HepG2 (cell line): ENCODE results near the gene TGFA. TPM values are rescaled to one million over a fixed set of nuclear protein-coding genes. Genes with fewer than 3 reads are reported as not detected.

Experiments used
- ATAC-seq: fragments of 200-7000 bp; cut with Tn5 transposase; 3 replicates; pipeline ENCODE4 v1.9.1; 2020; ENCODE audit warnings: mild to moderate bottlenecking, moderate library complexity
- BruUV-seq: library from RNA; stranded (reverse); fragments of 400-500 nt; replicated peaks from 2 replicates; lab custom pipeline; 2021; lab: Mats Ljungman, UMichigan
- CTCF ChIA-PET: fragments of 300-600 bp; formaldehyde crosslinking; extraction: SDS; loops from one replicate; lab custom pipeline; 2021; ENCODE audit warnings: low total read pairs, inconsistent platforms, low intra/inter-chr PET ratio; lab: Yijun Ruan, JAX
- POLR2A ChIA-PET: fragments of 350-600 bp; sonication (Branson Sonifier 250); formaldehyde crosslinking; loops from one replicate; lab custom pipeline; 2020; ENCODE audit warnings: antibody characterized with exemption, inconsistent platforms; lab: Yijun Ruan, JAX
- DNase-seq: peaks from one replicate; pipeline ENCODE4 v3.0.0-alpha.2; 2015; ENCODE audit warnings: low spot score
- FAIRE-seq: peaks from 3 replicates; lab custom pipeline; 2011; peaks lifted over from hg19 to GRCh38; lab: Jason Lieb, UNC
- H2AFZ ChIP-seq: one replicate; pipeline ENCODE4 v1.6.1; 2011; ENCODE audit warnings: low read length, inconsistent platforms
- H3K27ac ChIP-seq: fragments of 300-600 bp; 3 replicates; pipeline ENCODE4 v1.8.0; 2011; ENCODE audit warnings: mixed run types, mild to moderate bottlenecking, mixed read lengths, low read length, inconsistent platforms; ENCODE audit not compliant: insufficient read depth; ENCODE audit errors: extremely low read length
- H3K27me3 ChIP-seq, 2 experiments: fragments of 200-600 bp in 1 of 2; 2 replicates in 1 of 2; 3 replicates in 1 of 2; pipeline versions ENCODE4 v1.6.0 to v1.8.0; 2011; ENCODE audit warnings: low read length in 2 of 2, mild to moderate bottlenecking in 2 of 2, moderate library complexity in 2 of 2, inconsistent platforms in 1 of 2; ENCODE audit not compliant: insufficient read depth in 2 of 2, control insufficient read depth in 1 of 2
- H3K36me3 ChIP-seq, 2 experiments: fragments of 200-600 bp in 1 of 2; replicated peaks in 1 of 2; 2 replicates in 1 of 2; 3 replicates in 1 of 2; pipeline versions ENCODE4 v1.5.1 to v1.8.0; 2011; ENCODE audit warnings: low read length in 2 of 2, inconsistent platforms in 1 of 2; ENCODE audit not compliant: insufficient read depth in 2 of 2, control insufficient read depth in 1 of 2
- H3K4me1 ChIP-seq: 2 replicates; pipeline ENCODE4 v1.5.1; 2012; ENCODE audit warnings: low read length, inconsistent platforms; ENCODE audit not compliant: insufficient read depth
- H3K4me2 ChIP-seq: 2 replicates; pipeline ENCODE4 v1.6.0; 2011; ENCODE audit warnings: low read depth, low read length, inconsistent platforms
- H3K4me3 ChIP-seq, 3 experiments: fragments of 200-600 bp in 1 of 3; sonication (generic), shearing (Covaris generic) in 1 of 3; replicated peaks in 1 of 3; 2 replicates each; pipeline ENCODE4 v1.5.1; 2011 to 2016; ENCODE audit warnings: low read length in 3 of 3, inconsistent platforms in 2 of 3, low read depth in 2 of 3, mild to moderate bottlenecking in 2 of 3, control low read depth in 1 of 3, mixed read lengths in 1 of 3; ENCODE audit not compliant: insufficient read depth in 1 of 3
- H3K79me2 ChIP-seq: one replicate; pipeline ENCODE4 v1.6.1; 2011; ENCODE audit warnings: low read length, inconsistent platforms; ENCODE audit not compliant: insufficient read depth
- H3K9ac ChIP-seq: 2 replicates; pipeline ENCODE4 v1.6.0; 2011; ENCODE audit warnings: mild to moderate bottlenecking, low read depth, low read length, inconsistent platforms; ENCODE audit not compliant: insufficient read depth
- H3K9me3 ChIP-seq: 2 replicates; pipeline ENCODE4 v1.5.1; 2012; ENCODE audit warnings: mild to moderate bottlenecking, low read length
- H4K20me1 ChIP-seq: 2 replicates; pipeline ENCODE4 v1.6.0; 2011; ENCODE audit warnings: inconsistent platforms, mild to moderate bottlenecking, low read length, moderate library complexity; ENCODE audit not compliant: insufficient read depth
- ARID2 ChIP-seq: sonication (generic); formaldehyde crosslinking; IDR thresholded peaks from 2 replicates; pipeline ENCODE4 v1.8.1; 2022; ENCODE audit warnings: mild to moderate bottlenecking, missing genetic modification reagents, borderline replicate concordance
- ARNT2 ChIP-seq: sonication (generic); formaldehyde crosslinking; IDR thresholded peaks from 2 replicates; pipeline ENCODE4 v1.8.0; 2022; ENCODE audit warnings: mild to moderate bottlenecking, low read depth, missing genetic modification reagents, moderate library complexity
- ATF1 ChIP-seq: IDR thresholded peaks from 2 replicates; pipeline ENCODE4 v1.6.1; 2016; ENCODE audit warnings: mild to moderate bottlenecking, control low read depth
- DNMT3B ChIP-seq: conservative IDR thresholded peaks from 2 replicates; pipeline ENCODE4 v1.6.1; 2016; ENCODE audit warnings: missing biosample characterization, control low read depth
- GATA4 ChIP-seq: sonication (generic); IDR thresholded peaks from 2 replicates; pipeline ENCODE4 v1.6.1; 2016; ENCODE audit warnings: antibody characterized with exemption, low read depth, borderline replicate concordance
- HCFC1 ChIP-seq: fragments of 150-350 bp; IDR thresholded peaks from 2 replicates; pipeline ENCODE4 v1.6.1; 2014; ENCODE audit warnings: low read depth, low read length
- HMGA1 ChIP-seq: sonication (generic); formaldehyde crosslinking; conservative IDR thresholded peaks from 2 replicates; pipeline ENCODE4 v1.4.0; 2020; ENCODE audit warnings: missing genetic modification reagents
- MAZ ChIP-seq, 2 experiments: sonication (generic) in 1 of 2; formaldehyde crosslinking in 1 of 2; IDR thresholded peaks; 2 replicates each; pipeline versions ENCODE4 v1.5.0 to v1.6.1; 2012 to 2020; ENCODE audit warnings: low read depth in 2 of 2, mild to moderate bottlenecking in 2 of 2, borderline replicate concordance in 1 of 2, improper control_type of control experiment in 1 of 2, low read length in 1 of 2, missing genetic modification reagents in 1 of 2, moderate library complexity in 1 of 2
- MED13 ChIP-seq: sonication (generic); formaldehyde crosslinking; IDR thresholded peaks from 2 replicates; pipeline ENCODE4 v1.5.0; 2020; ENCODE audit warnings: missing genetic modification reagents
- MIER2 ChIP-seq: IDR thresholded peaks from 2 replicates; pipeline ENCODE4 v1.6.1; 2016; ENCODE audit warnings: missing biosample characterization, missing genetic modification reagents
- NFE2L1 ChIP-seq: sonication (generic); formaldehyde crosslinking; IDR thresholded peaks from 2 replicates; pipeline ENCODE4 v1.4.0; 2020; ENCODE audit warnings: missing genetic modification reagents, mild to moderate bottlenecking, borderline replicate concordance
- SMAD3 ChIP-seq: sonication (generic); formaldehyde crosslinking; IDR thresholded peaks from 2 replicates; pipeline ENCODE4 v1.4.0; 2020; ENCODE audit warnings: missing genetic modification reagents
- SP1 ChIP-seq, 2 experiments: fragments of 450-650 bp in 1 of 2; sonication (generic) in 1 of 2; formaldehyde crosslinking in 1 of 2; IDR thresholded peaks; 2 replicates each; pipeline versions ENCODE4 v1.4.0 to v1.6.1; 2016 to 2020; ENCODE audit warnings: missing genetic modification reagents in 1 of 2
- U2AF1 ChIP-seq: fragments of 200-400 bp; formaldehyde crosslinking; optimal IDR thresholded peaks from 2 replicates; pipeline ENCODE3; 2017; ENCODE audit warnings: mild to moderate bottlenecking, low read depth, low read length
- ZBTB42 ChIP-seq: sonication (generic); formaldehyde crosslinking; IDR thresholded peaks from 2 replicates; pipeline ENCODE4 v1.5.0; 2020; ENCODE audit warnings: mild to moderate bottlenecking, missing genetic modification reagents
- ZFP62 ChIP-seq: sonication (generic); formaldehyde crosslinking; IDR thresholded peaks from 2 replicates; pipeline ENCODE4 v1.4.0; 2020; ENCODE audit warnings: missing genetic modification reagents
- ZFP90 ChIP-seq: sonication (generic); formaldehyde crosslinking; IDR thresholded peaks from 2 replicates; pipeline ENCODE4 v1.8.0; 2022; ENCODE audit warnings: missing genetic modification reagents, mild to moderate bottlenecking, inconsistent platforms, borderline replicate concordance
- ZNF180 ChIP-seq: sonication (generic); formaldehyde crosslinking; IDR thresholded peaks from 2 replicates; pipeline ENCODE4 v1.4.0; 2020; ENCODE audit warnings: low read depth, missing genetic modification reagents, borderline replicate concordance
- ZNF260 ChIP-seq: sonication (generic); formaldehyde crosslinking; IDR thresholded peaks from 2 replicates; pipeline ENCODE4 v1.4.0; 2020; ENCODE audit warnings: missing genetic modification reagents, low read depth, mild to moderate bottlenecking, borderline replicate concordance
- ZNF264 ChIP-seq: sonication (generic); formaldehyde crosslinking; IDR thresholded peaks from 2 replicates; pipeline ENCODE4 v1.4.0; 2020; ENCODE audit warnings: missing genetic modification reagents
- ZNF317 ChIP-seq: sonication (generic); formaldehyde crosslinking; IDR thresholded peaks from 2 replicates; pipeline ENCODE4 v1.5.0; 2020; ENCODE audit warnings: mild to moderate bottlenecking, missing genetic modification reagents
- WGBS: methylation state at CpG from one replicate; pipeline ENCODE4 v1.1.6; 2017; ENCODE audit warnings: low lambda C conversion rate; 5-methylcytosine and 5-hydroxymethylcytosine counted together
- in situ Hi-C: cut with HindIII; loops from 2 replicates; pipeline ENCODE4 v1.10.0; 2017; ENCODE audit warnings: low pct_unique_long_range_greater_than_20kb; ENCODE audit not compliant: extremely low pct_ligation_motif_present
- intact Hi-C: fragments of 100-400 bp; cut with micrococcal nuclease; formaldehyde crosslinking; loops from one replicate; pipeline ENCODE4 v1.10.0; 2022; ENCODE audit not compliant: unreplicated experiment
- polyA plus RNA-seq, 8 experiments: library from polyadenylated mRNA; depleted of rRNA in 3 of 8; stranded (reverse) in 7 of 8; unstranded in 1 of 8; fragments of >200 nt; fragmentation: Illumina TruSeq in 4 of 8; extraction: Trizol in 4 of 8; gene quantifications; 2 replicates each; pipeline versions ENCODE4 v1.2.1 to v1.2.3, GENCODE V29; 2011 to 2016; ENCODE audit warnings: low read depth in 4 of 8, missing spikeins in 1 of 8, mixed read lengths in 1 of 8; ENCODE audit not compliant: insufficient read depth in 1 of 8
- total RNA-seq, 5 experiments: library from RNA; depleted of rRNA; stranded (reverse); fragments of >200 nt; fragmentation: Illumina TruSeq; extraction: Trizol; gene quantifications; 2 replicates each; pipeline ENCODE4 v1.2.3, GENCODE V29; 2016; ENCODE audit warnings: low read depth in 1 of 5
- TF ChIP-seq, protein P1 (sequence below): IDR thresholded peaks from 2 replicates; pipeline ENCODE4 v1.6.1; 2016; ENCODE audit warnings: control low read depth
- TF ChIP-seq, protein P2 (sequence below): sonication (generic); formaldehyde crosslinking; IDR thresholded peaks from 2 replicates; pipeline ENCODE4 v1.9.0; 2022; ENCODE audit warnings: low read depth, missing genetic modification reagents

TGFA gene
- total and polyA plus RNA-seq, 2 of the 13 experiments (the other 11 are each of a cell fraction or from before 2014, with no cell fraction given) = 7.8 to 15.3 TPM

DNA sequence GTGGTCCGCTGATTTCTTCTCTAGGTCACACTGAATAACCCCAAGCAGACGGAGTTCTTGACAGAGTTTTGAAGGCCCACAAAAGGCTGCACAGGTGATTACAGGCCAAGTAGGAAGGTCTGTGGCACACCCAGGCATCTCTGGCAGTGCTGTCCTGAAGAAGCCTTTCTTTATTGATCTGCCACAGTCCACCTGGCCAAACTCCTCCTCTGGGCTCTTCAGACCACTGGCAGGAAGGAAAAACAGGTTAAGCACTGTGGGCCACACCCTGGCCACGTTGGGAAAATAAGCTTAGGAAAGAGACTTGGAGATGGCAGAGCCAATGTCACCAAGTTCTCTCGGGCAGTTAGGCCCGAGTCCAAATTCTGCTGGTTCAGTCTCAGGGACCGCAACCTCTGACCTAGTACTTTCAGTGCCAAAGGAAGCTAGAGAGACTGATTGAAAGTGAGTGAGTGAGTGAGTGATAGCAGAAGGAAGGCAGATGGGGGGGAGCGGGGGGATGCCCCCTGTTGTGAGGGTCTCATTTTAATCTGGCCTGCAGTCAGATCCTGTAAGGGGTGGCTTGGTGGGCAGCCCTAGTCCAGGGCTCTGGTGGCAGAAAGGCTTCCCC, 102.9 kb downstream of the TGFA start (continued):
- TF ChIP-seq MAZ (IDR thresholded peaks at IDR 0.05; ENCODE audit: borderline replicate concordance, low read depth, low read length) (no peak), MAZ (CRISPR knock-in tag; IDR thresholded peaks at IDR 0.05; ENCODE audit: low read depth) (no peak), DNMT3B (no peak), ZFP62 (CRISPR knock-in tag) (no peak), ZNF180 (CRISPR knock-in tag) (no peak)

DNA sequence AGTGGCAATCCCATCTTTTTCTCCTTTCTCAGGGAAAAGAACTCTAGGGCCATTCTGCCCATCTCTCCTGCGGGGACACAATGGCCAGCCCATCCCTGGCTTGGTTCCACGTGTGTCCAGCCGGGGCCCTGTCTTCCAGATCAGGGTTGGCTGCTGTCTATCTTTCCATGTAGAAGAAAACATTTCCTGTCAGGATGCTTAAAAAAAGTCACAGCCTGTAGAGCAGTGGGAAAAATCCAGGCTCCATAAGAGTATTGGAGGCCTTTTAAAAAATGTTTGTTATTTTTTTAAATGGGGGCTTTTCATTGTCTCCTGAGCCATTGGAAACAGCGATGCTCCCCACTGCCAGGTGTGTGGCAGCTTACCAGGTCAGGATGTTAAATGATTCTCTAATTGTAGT, 105.6 kb downstream of the TGFA start:
- ATAC-seq (no peak), DNase-seq (no peak), FAIRE-seq (no peak)
- ChIA-PET POLR2A (no interaction called here), CTCF (no interaction called here)
- no peaks in the 10 kb centered on the region for H3K79me2 ChIP-seq
- no peaks in the 10 kb centered on the region for H4K20me1 ChIP-seq
- H2AFZ ChIP-seq = no peak overlapping the region
- no peak overlapping the region for H3K4me2 ChIP-seq
- no peaks in the 10 kb centered on the region for H3K9me3 ChIP-seq
- TF ChIP-seq, protein P1, sequence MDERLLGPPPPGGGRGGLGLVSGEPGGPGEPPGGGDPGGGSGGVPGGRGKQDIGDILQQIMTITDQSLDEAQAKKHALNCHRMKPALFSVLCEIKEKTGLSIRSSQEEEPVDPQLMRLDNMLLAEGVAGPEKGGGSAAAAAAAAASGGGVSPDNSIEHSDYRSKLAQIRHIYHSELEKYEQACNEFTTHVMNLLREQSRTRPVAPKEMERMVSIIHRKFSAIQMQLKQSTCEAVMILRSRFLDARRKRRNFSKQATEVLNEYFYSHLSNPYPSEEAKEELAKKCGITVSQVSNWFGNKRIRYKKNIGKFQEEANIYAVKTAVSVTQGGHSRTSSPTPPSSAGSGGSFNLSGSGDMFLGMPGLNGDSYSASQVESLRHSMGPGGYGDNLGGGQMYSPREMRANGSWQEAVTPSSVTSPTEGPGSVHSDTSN = no peak
- TF ChIP-seq U2AF1 (no peak), HMGA1 (no peak), MIER2 (CRISPR knock-in tag) (no peak), ZNF264 (CRISPR knock-in tag) (no peak), ZNF260 (CRISPR knock-in tag) (no peak), ZNF317 (CRISPR knock-in tag) (no peak), ZBTB42 (CRISPR knock-in tag) (no peak), ARNT2 (CRISPR knock-in tag) (no peak), ARID2 (CRISPR knock-in tag) (no peak), ZFP90 (CRISPR knock-in tag) (no peak), HCFC1 (no peak), GATA4 (no peak), SMAD3 (no peak), MED13 (CRISPR knock-in tag) (no peak), NFE2L1 (CRISPR knock-in tag) (no peak), ATF1 (CRISPR knock-in tag) (no peak), SP1 (IDR thresholded peaks at IDR 0.05) (no peak), SP1 (CRISPR knock-in tag; IDR thresholded peaks at IDR 0.05) (no peak)
- TF ChIP-seq, protein P2, sequence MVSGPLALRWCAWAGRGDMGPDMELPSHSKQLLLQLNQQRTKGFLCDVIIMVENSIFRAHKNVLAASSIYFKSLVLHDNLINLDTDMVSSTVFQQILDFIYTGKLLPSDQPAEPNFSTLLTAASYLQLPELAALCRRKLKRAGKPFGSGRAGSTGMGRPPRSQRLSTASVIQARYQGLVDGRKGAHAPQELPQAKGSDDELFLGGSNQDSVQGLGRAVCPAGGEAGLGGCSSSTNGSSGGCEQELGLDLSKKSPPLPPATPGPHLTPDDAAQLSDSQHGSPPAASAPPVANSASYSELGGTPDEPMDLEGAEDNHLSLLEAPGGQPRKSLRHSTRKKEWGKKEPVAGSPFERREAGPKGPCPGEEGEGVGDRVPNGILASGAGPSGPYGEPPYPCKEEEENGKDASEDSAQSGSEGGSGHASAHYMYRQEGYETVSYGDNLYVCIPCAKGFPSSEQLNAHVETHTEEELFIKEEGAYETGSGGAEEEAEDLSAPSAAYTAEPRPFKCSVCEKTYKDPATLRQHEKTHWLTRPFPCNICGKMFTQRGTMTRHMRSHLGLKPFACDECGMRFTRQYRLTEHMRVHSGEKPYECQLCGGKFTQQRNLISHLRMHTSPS (CRISPR knock-in tag) = no peak
- intact Hi-C loops (no loop called here), in situ Hi-C loops (no loop called here)
- no peak overlapping the region for H3K9ac ChIP-seq
- no TSS peak for BruUV-seq
- no peaks in the 10 kb centered on the region for H3K4me1 ChIP-seq
- no peaks in the 10 kb centered on the region for H3K27me3 ChIP-seq
- no peak overlapping the region for H3K4me3 ChIP-seq
- no peak overlapping the region for H3K27ac ChIP-seq
- peaks cover 7 to 31% of the 10 kb centered on the region in 2 experiments; a peak in 4 of 5 replicates for H3K36me3 ChIP-seq
- 88% methylated on average over 4 of the region's 4 CpGs for WGBS
